MCF 10A (cell line): ENCODE data around the gene B4GALT2. TPM values are rescaled to one million over a fixed set of nuclear protein-coding genes. Genes with fewer than 3 reads are reported as not detected.
A peak's percentile ranks its signal among the peaks of the same experiment; 100 is the strongest.

ENCODE experiments used
- BruUV-seq: library from RNA; stranded (reverse); fragments of 400-500 nt; replicated peaks from 2 replicates; lab custom pipeline; 2021; lab: Mats Ljungman, UMichigan
- CTCF ChIA-PET: fragments of 300-600 bp; sonication (Branson Sonifier 250); formaldehyde crosslinking; extraction: SDS; loops from one replicate; lab custom pipeline; 2021; ENCODE audit warnings: antibody characterized with exemption, inconsistent platforms; lab: Yijun Ruan, JAX
- POLR2A ChIA-PET: fragments of 300-600, 350-650 bp; sonication (Branson Sonifier 250); formaldehyde crosslinking; extraction: SDS; loops from one replicate; lab custom pipeline; 2020; ENCODE audit warnings: antibody characterized with exemption, inconsistent platforms; lab: Yijun Ruan, JAX
- DNase-seq: peaks from one replicate; pipeline ENCODE4 v3.0.0-alpha.2; 2018; ENCODE audit not compliant: unreplicated experiment
- H3K27ac Mint-ChIP-seq: one replicate; pipeline ENCODE4 v1.8.0; 2022; ENCODE audit warnings: mild to moderate bottlenecking, low read depth, mixed read lengths; ENCODE audit not compliant: unreplicated experiment
- H3K27me3 Mint-ChIP-seq: one replicate; pipeline ENCODE4 v1.8.0; 2022; ENCODE audit warnings: mixed read lengths; ENCODE audit not compliant: insufficient read depth, unreplicated experiment
- H3K36me3 Mint-ChIP-seq: one replicate; pipeline ENCODE4 v1.8.0; 2022; ENCODE audit warnings: mild to moderate bottlenecking, moderate library complexity, mixed read lengths; ENCODE audit not compliant: insufficient read depth, unreplicated experiment
- H3K4me1 Mint-ChIP-seq: one replicate; pipeline ENCODE4 v1.8.0; 2022; ENCODE audit warnings: mixed read lengths; ENCODE audit not compliant: insufficient read depth, unreplicated experiment
- H3K4me3 Mint-ChIP-seq: one replicate; pipeline ENCODE4 v1.8.0; 2022; ENCODE audit warnings: mild to moderate bottlenecking, moderate library complexity, mixed read lengths; ENCODE audit not compliant: unreplicated experiment
- H3K9me3 Mint-ChIP-seq: one replicate; pipeline ENCODE4 v1.8.0; 2022; ENCODE audit warnings: mixed read lengths; ENCODE audit not compliant: unreplicated experiment
- intact Hi-C: fragments of 100-400 bp; cut with micrococcal nuclease; formaldehyde crosslinking; loops from 2 replicates; pipeline ENCODE4 v1.14.1; 2022
- total RNA-seq: library from RNA; stranded (reverse); gene quantifications from 2 replicates; pipeline ENCODE4 v1.2.3, GENCODE V29; 2022
- TF ChIP-seq, protein P1 (sequence below): fragments of 200-600 bp; IDR thresholded peaks from one replicate; pipeline ENCODE4 v1.8.0; 2022; ENCODE audit warnings: antibody characterized with exemption, mild to moderate bottlenecking; ENCODE audit not compliant: unreplicated experiment

Gene B4GALT2
- total RNA-seq, 1 experiment from 2014 or later: 68.4 TPM

DNA sequence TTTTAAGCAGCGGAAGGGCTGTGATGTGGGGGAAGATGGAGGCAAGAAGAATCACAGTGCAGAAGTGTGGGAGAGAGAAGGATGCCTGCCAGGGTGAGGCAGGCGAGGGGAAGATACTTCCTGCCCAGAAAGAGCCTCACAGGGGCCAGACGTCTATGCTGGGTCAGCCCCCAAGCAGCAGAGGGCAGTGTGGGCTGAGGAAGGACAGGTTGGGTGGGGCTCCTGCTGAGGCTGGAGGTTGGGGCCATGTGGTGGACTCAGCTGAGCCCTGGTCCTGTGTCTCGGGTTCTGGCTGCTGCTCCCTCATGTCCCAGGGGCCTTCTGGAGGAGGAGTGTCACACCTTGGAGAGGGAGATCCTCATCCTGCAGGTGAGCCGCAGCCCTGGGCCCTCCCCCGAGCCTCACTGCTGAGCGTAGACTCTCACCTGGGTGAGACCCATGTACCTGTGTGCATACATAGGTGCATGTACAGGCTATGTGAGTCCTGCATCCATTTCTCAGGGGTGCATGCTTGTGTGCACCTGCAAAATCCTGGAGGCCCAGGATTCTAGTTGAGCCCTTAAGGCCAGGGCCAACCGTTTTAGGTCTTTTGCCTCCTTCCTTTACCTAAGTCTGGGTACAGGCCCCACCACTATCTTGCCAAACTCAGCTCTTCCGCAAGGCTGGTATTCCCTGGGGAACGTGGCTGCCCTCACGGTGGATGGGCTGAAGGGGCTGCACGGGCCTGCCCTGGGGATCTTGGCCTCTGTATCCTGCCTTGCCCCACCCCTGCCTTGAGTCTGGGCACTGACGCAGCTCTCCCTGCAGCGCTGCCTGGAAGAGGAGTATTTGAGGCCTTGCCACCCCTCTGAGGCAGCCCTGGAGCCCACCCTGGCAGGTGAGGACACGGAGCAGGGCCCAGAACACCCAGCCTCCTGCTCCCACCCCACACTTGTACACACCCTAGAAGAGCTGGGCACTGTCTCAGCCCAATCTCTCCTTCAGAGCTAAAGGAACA lies 16.1 kb downstream of the B4GALT2 start:
- TF ChIP-seq, protein P1, sequence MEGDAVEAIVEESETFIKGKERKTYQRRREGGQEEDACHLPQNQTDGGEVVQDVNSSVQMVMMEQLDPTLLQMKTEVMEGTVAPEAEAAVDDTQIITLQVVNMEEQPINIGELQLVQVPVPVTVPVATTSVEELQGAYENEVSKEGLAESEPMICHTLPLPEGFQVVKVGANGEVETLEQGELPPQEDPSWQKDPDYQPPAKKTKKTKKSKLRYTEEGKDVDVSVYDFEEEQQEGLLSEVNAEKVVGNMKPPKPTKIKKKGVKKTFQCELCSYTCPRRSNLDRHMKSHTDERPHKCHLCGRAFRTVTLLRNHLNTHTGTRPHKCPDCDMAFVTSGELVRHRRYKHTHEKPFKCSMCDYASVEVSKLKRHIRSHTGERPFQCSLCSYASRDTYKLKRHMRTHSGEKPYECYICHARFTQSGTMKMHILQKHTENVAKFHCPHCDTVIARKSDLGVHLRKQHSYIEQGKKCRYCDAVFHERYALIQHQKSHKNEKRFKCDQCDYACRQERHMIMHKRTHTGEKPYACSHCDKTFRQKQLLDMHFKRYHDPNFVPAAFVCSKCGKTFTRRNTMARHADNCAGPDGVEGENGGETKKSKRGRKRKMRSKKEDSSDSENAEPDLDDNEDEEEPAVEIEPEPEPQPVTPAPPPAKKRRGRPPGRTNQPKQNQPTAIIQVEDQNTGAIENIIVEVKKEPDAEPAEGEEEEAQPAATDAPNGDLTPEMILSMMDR: peak; percentile 24
- BruUV-seq: no TSS peak
- intact Hi-C loops: no loop called here
- Mint-ChIP-seq H3K36me3 (peaks cover 25% of the 10 kb centered on the region), H3K4me3 (no peak overlapping the region), H3K4me1 (no peaks in the 10 kb centered on the region), H3K9me3 (no peaks in the 10 kb centered on the region), H3K27ac (no peak overlapping the region), H3K27me3 (no peaks in the 10 kb centered on the region)
- DNase-seq: peak; percentile 39
- CTCF ChIA-PET: interaction anchor here (0.6 to 5.0 kb wide), 4 partner anchors 10 to 53 kb away, joined by 3 to 36 read pairs (median 10); no protein-coding TSS in a partner anchor
- POLR2A ChIA-PET: interaction anchor here (0.5 kb wide), 1 partner anchor 496 kb away, joined by 3 read pairs; no protein-coding TSS in a partner anchor

DNA sequence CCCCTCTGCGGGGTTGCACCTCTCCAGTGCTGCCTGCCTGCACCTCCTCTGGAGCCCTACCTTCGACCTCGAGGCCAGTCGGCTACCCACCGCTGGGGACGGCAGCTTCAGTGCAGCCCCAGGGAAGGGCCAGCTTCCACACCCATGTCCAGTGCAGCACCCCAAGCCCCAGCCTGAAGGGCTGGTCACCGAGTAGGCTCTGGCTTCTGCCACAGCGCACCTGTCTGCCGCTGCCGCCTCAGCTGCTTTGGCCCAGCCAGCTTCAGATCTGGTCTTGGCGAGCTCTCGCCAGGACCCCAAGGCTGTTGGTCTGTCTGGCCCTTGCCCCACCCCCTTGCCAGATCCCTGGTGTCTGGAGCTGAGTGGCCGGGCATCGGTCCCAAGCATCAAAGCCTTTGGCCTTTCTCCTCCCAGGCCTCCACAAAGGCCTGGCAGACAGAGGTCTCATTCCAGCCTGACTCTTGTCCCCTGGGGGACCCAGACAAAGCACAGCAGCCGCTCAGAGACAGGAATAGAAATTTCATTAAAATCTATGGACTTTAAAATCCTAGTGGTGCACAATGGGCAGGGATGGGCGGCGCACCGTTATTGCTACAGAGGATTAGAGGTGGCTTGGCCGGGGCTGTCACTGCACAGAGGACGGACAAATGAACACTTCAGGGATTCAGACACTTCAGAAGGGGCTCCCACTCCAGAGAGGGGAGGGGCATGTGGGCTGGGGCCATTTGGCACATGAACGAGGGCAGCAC lies 17.1 kb downstream of the B4GALT2 start:
- TF ChIP-seq, protein P1: no peak

GRCh38 chr1:43996733-43997115 lies 17.7 kb downstream of the B4GALT2 start:
- Mint-ChIP-seq H3K4me3 (no peak overlapping the region), H3K27me3 (no peaks in the 10 kb centered on the region), H3K4me1 (no peaks in the 10 kb centered on the region), H3K36me3 (peaks cover 25% of the 10 kb centered on the region), H3K27ac (no peak overlapping the region), H3K9me3 (no peaks in the 10 kb centered on the region)
- POLR2A ChIA-PET: no interaction called here
- TF ChIP-seq, protein P1: no peak
- no TSS peak for BruUV-seq
- CTCF ChIA-PET: interaction anchor here (5.0 kb wide), 1 partner anchor 9 kb away, joined by 36 read pairs; no protein-coding TSS in a partner anchor
- DNase-seq: no peak
- intact Hi-C loops: no loop called here

More for the DNA sequence above, 17.1 kb downstream of the B4GALT2 start:
- Mint-ChIP-seq H3K9me3 (no peaks in the 10 kb centered on the region), H3K4me3 (no peak overlapping the region), H3K27ac (no peak overlapping the region), H3K36me3 (peaks cover 27% of the 10 kb centered on the region), H3K27me3 (no peaks in the 10 kb centered on the region), H3K4me1 (no peaks in the 10 kb centered on the region)
- intact Hi-C loops: no loop called here
- DNase-seq: no peak
- CTCF ChIA-PET: interaction anchor here (0.6 to 5.0 kb wide), 3 partner anchors 9 to 41 kb away, joined by 3 to 36 read pairs (median 5); no protein-coding TSS in a partner anchor
- POLR2A ChIA-PET: interaction anchor here (0.5 kb wide), 1 partner anchor 497 kb away, joined by 3 read pairs; no protein-coding TSS in a partner anchor
- BruUV-seq: no TSS peak
